ENCODE measurements around the gene TMEM181.

The TMEM181 gene

DNA sequence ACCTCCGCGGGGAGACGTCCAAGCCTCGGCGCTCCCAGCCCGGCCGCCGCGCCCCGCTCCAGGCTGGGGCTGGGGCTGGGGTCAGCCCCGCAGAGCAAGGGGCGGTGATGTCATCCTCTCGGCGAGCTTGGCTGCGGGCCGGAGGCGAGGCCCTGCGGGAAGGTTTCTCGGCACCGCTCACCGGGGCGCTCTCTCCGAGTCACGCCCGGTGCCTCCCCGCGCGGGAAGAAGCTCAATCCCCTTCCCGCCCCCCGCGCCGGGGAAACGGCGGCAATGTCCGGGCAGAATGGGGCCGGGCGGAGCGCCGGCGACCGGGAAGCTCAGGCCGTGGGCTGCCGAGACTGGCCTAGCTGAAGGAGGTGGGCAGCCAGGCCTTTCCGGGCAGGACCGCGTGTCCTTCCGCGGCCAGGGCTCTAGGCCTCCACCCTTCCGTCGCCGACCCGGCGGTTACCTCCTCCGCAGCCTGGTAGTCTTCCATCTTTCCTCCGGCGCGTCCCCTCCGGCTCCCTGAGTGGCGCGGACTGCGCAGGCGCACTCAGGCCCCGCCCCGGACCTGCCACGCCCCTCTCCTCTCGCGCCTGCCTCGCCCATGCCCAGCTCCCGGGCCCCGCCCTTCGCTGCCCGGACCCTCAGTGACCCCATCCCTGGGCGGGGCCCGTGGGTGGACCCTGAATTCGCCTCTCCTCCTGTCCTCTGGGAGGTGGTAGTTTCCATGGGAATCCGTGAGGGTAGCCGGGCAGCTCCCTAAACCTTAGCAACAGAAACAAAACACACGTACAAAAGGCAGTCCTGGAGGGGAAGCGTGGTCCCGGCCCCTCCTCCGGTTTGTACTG is 84.6 kb downstream of the TMEM181 start, which contains the start of gene DYNLT1:
Gene DYNLT1 (minus strand): TSS at position 513 of the 833 bp plus-strand sequence. CDS start 35 bp downstream, at position 478.
- TF ChIP-seq, protein P1, sequence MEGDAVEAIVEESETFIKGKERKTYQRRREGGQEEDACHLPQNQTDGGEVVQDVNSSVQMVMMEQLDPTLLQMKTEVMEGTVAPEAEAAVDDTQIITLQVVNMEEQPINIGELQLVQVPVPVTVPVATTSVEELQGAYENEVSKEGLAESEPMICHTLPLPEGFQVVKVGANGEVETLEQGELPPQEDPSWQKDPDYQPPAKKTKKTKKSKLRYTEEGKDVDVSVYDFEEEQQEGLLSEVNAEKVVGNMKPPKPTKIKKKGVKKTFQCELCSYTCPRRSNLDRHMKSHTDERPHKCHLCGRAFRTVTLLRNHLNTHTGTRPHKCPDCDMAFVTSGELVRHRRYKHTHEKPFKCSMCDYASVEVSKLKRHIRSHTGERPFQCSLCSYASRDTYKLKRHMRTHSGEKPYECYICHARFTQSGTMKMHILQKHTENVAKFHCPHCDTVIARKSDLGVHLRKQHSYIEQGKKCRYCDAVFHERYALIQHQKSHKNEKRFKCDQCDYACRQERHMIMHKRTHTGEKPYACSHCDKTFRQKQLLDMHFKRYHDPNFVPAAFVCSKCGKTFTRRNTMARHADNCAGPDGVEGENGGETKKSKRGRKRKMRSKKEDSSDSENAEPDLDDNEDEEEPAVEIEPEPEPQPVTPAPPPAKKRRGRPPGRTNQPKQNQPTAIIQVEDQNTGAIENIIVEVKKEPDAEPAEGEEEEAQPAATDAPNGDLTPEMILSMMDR (IDR thresholded peaks at IDR 0.05), result no peak
- peak within 1 kb of the TSS; percentile 92 for H3K4me3 ChIP-seq
- peak; percentile 96 for DNase-seq (ENCODE audit: low spot score)
- H3K27ac ChIP-seq, result peak within 1 kb of the TSS; percentile 95 to 99

DNA sequence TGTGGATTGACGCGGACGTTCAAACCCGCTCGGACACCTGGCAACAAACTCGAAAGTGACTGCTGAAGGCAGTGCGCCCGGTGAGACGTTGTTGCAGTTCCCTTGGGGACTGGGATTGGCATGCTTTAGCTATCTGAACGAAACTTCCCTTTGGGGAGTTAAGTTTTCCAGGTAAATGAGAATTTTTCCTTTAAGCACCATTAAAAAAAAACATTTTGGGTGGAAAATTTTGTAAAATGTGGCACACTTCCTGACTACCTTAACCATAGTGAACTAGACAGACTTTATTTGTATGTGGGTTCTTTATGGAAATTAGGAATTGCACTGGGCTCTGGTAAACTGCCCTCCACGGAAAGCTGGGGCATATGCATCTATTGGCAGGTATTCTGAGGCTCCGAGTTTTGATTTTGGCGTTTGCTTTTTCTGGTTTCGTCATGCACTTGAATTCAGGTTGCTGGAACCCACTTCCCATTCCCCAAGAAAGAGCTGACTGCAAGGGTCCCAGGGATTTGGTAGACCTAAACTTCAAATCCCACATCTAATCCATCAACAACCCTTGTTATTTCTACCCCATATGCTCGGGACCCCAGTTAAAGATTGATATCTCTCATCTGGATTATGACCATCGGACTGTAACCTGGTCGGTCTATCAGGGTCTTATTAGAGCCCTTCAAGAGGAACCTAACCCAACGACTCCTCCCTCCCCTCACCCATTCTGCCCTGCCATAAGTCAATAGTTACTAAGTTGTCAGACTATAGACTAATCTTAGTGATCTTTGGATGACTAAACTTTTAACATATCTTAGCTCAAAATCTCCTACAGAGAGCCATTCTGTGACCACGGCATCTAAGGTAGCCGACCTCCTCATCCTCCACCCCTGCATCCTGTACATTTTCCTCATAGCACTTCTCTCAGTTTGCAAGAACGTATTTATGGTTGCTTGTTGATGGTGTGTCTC is 85.5 kb downstream of the TMEM181 start:
- Histone ChIP-seq H3K27ac (peak overlapping the region; percentile 95 to 99), H3K4me3 (peak overlapping the region; percentile 92)
- TF ChIP-seq, protein P1 (IDR thresholded peaks at IDR 0.05), result no peak
- no peak for DNase-seq (ENCODE audit: low spot score)

DNA sequence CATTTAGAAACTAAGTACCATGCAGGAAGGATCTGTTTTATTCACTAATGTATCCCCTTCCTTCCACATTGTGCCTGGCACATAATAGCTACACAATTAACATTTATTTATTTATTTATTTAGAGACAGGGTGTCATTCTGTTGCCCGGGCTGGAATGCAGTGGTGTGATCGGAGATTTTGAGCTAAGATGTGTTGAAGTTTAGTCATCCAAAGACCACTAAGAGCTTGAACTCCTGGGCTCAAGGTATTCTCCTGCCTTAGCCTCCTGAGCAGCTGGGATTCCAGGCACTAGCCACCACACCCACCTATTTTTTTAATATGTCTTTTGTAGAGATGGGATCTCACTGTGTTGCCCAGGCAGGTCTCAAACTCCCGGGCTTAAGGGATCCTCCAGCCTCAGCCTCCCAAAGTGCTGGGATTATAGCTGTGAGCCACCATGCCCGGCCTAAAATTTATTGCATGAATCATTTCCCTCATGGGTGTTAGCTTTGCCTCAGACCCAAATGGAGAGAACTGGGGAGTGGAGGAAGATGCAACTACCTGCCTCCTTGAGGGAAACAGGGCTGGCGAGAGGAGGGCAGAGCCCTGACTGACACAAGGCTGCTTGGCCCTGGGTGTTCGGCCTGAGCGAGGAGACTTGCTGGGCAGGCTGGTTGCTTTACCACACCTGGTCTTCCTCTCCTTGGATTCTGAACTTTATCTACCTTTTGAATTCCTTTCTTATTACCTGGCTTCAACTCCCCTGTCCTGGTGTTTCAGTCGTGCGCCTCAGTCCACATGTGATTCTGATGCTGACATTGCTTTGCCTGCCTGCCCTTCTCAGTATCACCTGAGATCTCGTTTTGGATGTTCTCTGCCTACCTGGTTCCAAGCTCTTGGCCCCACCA is 86.4 kb downstream of the TMEM181 start:
- TF ChIP-seq, protein P1 (IDR thresholded peaks at IDR 0.05), result no peak
- no peak overlapping the region for H3K4me3 ChIP-seq
- H3K27ac ChIP-seq, result peak overlapping the region in 1 of 2 donors; percentile 99
- no peak for DNase-seq (ENCODE audit: low spot score)

GRCh38 chr6:158647501-158647900 is 87.6 kb downstream of the TMEM181 start:
- TF ChIP-seq, protein P1 (IDR thresholded peaks at IDR 0.05), result no peak
- Histone ChIP-seq H3K27ac (peak overlapping the region in 1 of 2 donors; percentile 57), H3K4me3 (no peak overlapping the region)
- DNase-seq (ENCODE audit: low spot score), result no peak

DNA sequence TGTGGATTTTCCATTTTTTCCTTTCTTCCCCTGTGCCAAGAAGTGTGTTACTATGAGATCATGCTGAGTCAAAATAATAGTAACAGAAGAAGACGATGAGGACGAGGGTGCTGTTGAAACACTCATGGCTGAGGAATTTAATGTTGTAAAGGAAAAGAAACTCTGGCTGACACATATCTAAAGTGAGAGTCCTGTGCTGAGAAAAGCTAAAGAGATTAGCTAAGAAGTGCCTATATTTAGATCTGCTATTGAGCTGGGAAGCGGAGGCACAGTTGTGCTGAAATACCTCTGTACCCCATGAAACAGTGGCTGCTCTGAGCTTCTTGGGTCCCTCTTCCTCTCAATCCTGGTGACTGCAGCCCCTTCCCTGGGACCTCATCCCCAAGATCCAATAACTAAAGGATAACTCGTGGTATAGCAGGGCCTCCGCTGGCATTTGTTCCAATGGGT is 88.8 kb downstream of the TMEM181 start:
- Histone ChIP-seq H3K27ac (peak overlapping the region; percentile 39 to 85), H3K4me3 (no peak overlapping the region)
- TF ChIP-seq, protein P1 (IDR thresholded peaks at IDR 0.05), result no peak
- DNase-seq (ENCODE audit: low spot score), result no peak

Measured in coronary artery (tissue), 2 donors.